HG02678 (cell line): Measurements from ENCODE around the gene RNF225.
"Not testable (repeated sequence)": the region's sequence is repeated elsewhere in the genome, so short reads cannot be mapped to it uniquely, and the experiment has no call there.

ENCODE experiments used
- ATAC-seq: cut with Tn5 transposase; IDR thresholded peaks from one replicate; pipeline ENCODE4 v1.9.1; 2021; ENCODE audit warnings: mild to moderate bottlenecking, moderate library complexity; ENCODE audit not compliant: unreplicated experiment

RNF225 gene

GRCh38 chr19:58395220-58395978, at the start of gene RNF225:
TSS of gene RNF225 (plus strand) at chr19:58395656. CDS start at chr19:58396090, 434 bp downstream.
- ATAC-seq, result no peak

- ATAC-seq, result peak; percentile 93
Observed at GRCh38 chr19:58346961-58347929, 48.2 kb upstream of the RNF225 start.

- ATAC-seq, result not testable (repeated sequence)
Observed at GRCh38 chr19:58348080-58348479, 47.4 kb upstream of the RNF225 start.

- no peak for ATAC-seq
Observed at GRCh38 chr19:58349590-58349989, 45.9 kb upstream of the RNF225 start.

- no peak for ATAC-seq
Observed at GRCh38 chr19:58350001-58350861, 45.2 kb upstream of the RNF225 start.

- ATAC-seq, result no peak
Observed at GRCh38 chr19:58350871-58351557, 44.4 kb upstream of the RNF225 start.

GRCh38 chr19:58351558-58351878, 43.9 kb upstream of the RNF225 start:
- ATAC-seq, result no peak

GRCh38 chr19:58351990-58352755, 43.3 kb upstream of the RNF225 start:
- ATAC-seq, result no peak

- ATAC-seq, result no peak
Observed at GRCh38 chr19:58352760-58353671, 42.4 kb upstream of the RNF225 start, which contains the start of gene A1BG. TSS of gene A1BG (minus strand) at chr19:58353492. CDS start at chr19:58353437, 55 bp downstream.

- no peak for ATAC-seq
Observed at GRCh38 chr19:58353717-58354477, 41.6 kb upstream of the RNF225 start.

- ATAC-seq, result no peak
Observed at GRCh38 chr19:58354478-58355030, 40.9 kb upstream of the RNF225 start.

GRCh38 chr19:58355215-58355796, 40.1 kb upstream of the RNF225 start:
- no peak for ATAC-seq

- no peak for ATAC-seq
Observed at GRCh38 chr19:58355908-58356765, 39.3 kb upstream of the RNF225 start.

- no peak for ATAC-seq
Observed at GRCh38 chr19:58356766-58357480, 38.5 kb upstream of the RNF225 start.

GRCh38 chr19:58357481-58358145, 37.8 kb upstream of the RNF225 start:
- ATAC-seq, result no peak
